Thyroid gland (tissue), 4 donors: ENCODE data around the gene STRIP1. TPM values are rescaled to one million over a fixed set of nuclear protein-coding genes. Genes with fewer than 3 reads are reported as not detected.
A peak's percentile ranks its signal among the peaks of the same experiment; 100 is the strongest.

Source experiments
- DNase-seq, 2 donors: peaks; one replicate each; pipeline ENCODE4 v3.0.0-alpha.2; 2019
- H3K27ac ChIP-seq, 3 donors: fragments of 200-600 bp; sonication (generic); 1 replicate in 2 of 3; 2 replicates in 1 of 3; pipeline ENCODE4 v1.5.1; 2016 to 2019; ENCODE audit warnings: mild to moderate bottlenecking in 1 of 3, moderate library complexity in 1 of 3
- H3K27me3 ChIP-seq: fragments of 200-600 bp; sonication (generic); one replicate; pipeline ENCODE4 v1.5.1; 2019
- H3K36me3 ChIP-seq, 2 donors: fragments of 200-600 bp; sonication (generic); one replicate each; pipeline ENCODE4 v1.5.1; 2016 to 2019
- H3K4me1 ChIP-seq, 2 donors: fragments of 200-600 bp; sonication (generic); one replicate each; pipeline ENCODE4 v1.5.1; 2017 to 2019
- H3K4me3 ChIP-seq, 3 donors: fragments of 200-600 bp; sonication (generic); replicated peaks in 1 of 3; 1 replicate in 2 of 3; 2 replicates in 1 of 3; pipeline ENCODE4 v1.5.1; 2016; ENCODE audit warnings: mild to moderate bottlenecking in 1 of 3
- H3K9me3 ChIP-seq: fragments of 200-600 bp; sonication (generic); one replicate; pipeline ENCODE4 v1.5.1; 2017
- POLR2A ChIP-seq, 2 donors: fragments of 450-650 bp; IDR thresholded peaks; one replicate each; pipeline ENCODE4 v1.6.1; 2017; ENCODE audit warnings: antibody characterized with exemption in 2 of 2, mild to moderate bottlenecking in 2 of 2, moderate library complexity in 1 of 2
- whole genome bisulfite sequencing, 2 donors: methylation state at CpG; one replicate each; pipeline ENCODE4 v1.1.5; 2017; 5-methylcytosine and 5-hydroxymethylcytosine counted together
- intact Hi-C: fragments of 100-400 bp; cut with DNase I; formaldehyde crosslinking; loops from one replicate; pipeline ENCODE4 v1.15.1; 2023
- total RNA-seq, 4 donors: library from RNA; depleted of rRNA; stranded (reverse); fragments of >200 nt; gene quantifications; one replicate each; pipeline ENCODE4 v1.2.3, GENCODE V29; 2016
- TF ChIP-seq, protein P1 (sequence below), 6 experiments: fragments of 200-600 bp in 3 of 6; fragments of 450-650 bp in 3 of 6; sonication (generic) in 3 of 6; IDR thresholded peaks; one replicate each; pipeline ENCODE4 v1.5.1; 2016 to 2019; ENCODE audit warnings: antibody characterized with exemption in 6 of 6, mild to moderate bottlenecking in 2 of 6, inconsistent platforms in 1 of 6, moderate library complexity in 1 of 6

The STRIP1 gene
- total RNA-seq, 4 donors from 2014 or later: 36.2 to 63.4 (median 45.2) TPM

DNA sequence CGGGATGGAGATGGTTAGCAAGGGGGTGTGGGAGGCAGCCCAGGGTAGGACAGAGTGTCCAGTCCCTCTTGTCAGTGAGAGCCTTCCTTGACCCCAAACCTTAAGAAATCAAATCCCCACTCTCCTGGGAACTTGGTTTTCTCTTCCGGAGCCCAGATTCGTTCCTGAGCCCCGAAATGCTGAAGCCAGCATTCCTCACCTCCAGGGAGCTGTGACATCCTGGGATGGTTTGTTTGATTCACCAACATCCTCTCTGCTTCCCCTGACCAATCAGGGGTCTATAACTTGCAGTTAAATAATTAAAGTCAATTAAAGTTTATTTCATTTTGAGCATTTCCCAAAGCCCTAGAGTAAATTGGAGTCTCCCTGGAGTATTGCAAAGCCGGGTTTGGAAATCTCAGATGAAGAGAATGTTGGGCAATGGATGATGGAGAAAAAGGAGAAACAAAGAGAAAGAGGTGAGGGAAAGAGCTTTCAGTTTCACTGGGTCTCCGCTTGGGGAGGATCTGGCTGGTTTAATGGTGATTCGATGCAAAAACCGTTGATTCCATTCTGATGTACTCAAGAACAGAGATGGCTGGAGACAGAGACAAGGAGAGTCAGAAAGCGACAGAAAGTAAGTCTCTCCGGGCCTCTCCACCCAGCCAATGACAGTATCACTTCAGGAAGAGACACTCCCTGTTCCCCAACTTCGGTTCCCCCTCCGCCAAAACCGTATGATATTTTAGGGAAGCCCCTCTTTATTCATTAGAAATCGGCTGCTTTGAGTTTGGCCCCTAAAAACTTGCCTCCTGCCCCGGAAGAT, 48.8 kb downstream of the STRIP1 start:
- Histone ChIP-seq H3K4me1 (peaks cover 11 to 14% of the 10 kb centered on the region in 2 donors), H3K27ac (peak overlapping the region in 1 of 3 donors; percentile 65), H3K9me3 (no peaks in the 10 kb centered on the region), H3K27me3 (peaks cover 19% of the 10 kb centered on the region), H3K36me3 (no peaks in the 10 kb centered on the region), H3K4me3 (peak overlapping the region in 2 of 3 donors; percentile 42 to 51)
- TF ChIP-seq, protein P1, sequence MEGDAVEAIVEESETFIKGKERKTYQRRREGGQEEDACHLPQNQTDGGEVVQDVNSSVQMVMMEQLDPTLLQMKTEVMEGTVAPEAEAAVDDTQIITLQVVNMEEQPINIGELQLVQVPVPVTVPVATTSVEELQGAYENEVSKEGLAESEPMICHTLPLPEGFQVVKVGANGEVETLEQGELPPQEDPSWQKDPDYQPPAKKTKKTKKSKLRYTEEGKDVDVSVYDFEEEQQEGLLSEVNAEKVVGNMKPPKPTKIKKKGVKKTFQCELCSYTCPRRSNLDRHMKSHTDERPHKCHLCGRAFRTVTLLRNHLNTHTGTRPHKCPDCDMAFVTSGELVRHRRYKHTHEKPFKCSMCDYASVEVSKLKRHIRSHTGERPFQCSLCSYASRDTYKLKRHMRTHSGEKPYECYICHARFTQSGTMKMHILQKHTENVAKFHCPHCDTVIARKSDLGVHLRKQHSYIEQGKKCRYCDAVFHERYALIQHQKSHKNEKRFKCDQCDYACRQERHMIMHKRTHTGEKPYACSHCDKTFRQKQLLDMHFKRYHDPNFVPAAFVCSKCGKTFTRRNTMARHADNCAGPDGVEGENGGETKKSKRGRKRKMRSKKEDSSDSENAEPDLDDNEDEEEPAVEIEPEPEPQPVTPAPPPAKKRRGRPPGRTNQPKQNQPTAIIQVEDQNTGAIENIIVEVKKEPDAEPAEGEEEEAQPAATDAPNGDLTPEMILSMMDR (IDR thresholded peaks at IDR 0.05): no peak
- no peak for TF ChIP-seq POLR2A (IDR thresholded peaks at IDR 0.05)
- intact Hi-C loops: no loop called here
- 40 to 41% methylated on average over 15 of the region's 15 CpGs for WGBS, 2 donors
- no peak for DNase-seq

- TF ChIP-seq, protein P1 (IDR thresholded peaks at IDR 0.05): no peak
- no peak for TF ChIP-seq POLR2A (IDR thresholded peaks at IDR 0.05)
- Histone ChIP-seq H3K4me3 (peak overlapping the region in 2 of 3 donors; percentile 42 to 51), H3K4me1 (peaks cover 11 to 14% of the 10 kb centered on the region in 2 donors), H3K36me3 (no peaks in the 10 kb centered on the region), H3K9me3 (no peaks in the 10 kb centered on the region), H3K27ac (peak overlapping the region in 2 of 3 donors; percentile 35 to 65), H3K27me3 (peaks cover 19% of the 10 kb centered on the region)
- WGBS, 2 donors: 10 to 14% methylated on average over 36 to 37 of the region's 37 CpGs
- no peak for DNase-seq
- intact Hi-C loops: no loop called here
Measured at GRCh38 chr1:110083866-110084226, 49.4 kb downstream of the STRIP1 start.

DNA sequence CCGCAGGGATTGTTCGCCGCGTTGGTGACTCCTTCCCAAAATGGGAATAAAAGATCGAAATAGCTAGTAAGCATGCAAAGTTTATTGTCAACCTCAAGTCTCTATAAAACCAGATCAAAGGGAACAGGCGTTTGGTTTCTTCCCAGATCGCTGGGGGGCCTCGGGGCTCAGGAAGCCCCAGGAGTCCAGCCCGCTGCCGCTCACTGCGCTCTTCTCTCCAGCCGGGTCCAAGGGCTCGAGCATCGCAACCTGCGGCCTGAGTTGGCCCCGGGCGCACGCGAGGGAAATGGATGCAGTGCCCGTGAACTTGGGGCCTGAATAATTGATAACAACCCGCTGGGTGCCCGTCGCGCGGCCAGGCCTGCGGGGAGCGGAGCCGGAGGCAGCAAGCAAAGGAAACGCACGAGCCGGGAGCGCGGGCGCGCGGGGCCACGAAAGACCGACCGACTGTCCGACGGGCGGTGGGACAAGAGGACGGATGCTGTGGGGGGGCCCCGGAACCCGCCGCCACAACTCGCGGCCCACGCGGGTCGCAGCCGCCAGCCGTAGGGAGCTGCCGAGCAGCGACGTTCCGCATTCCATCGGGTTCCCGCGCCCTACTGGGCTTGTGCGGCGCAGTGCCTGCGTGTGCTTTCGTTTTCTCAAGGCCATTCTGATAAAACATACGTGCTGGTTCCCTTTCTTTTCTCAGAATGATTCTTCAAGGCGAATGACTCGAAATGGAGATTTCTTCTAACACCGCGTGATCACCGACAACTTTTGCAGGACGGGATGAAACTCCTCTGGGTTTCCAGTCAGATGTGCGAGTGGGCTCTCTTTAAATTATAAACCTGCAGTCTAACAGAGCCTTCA, 50.0 kb downstream of the STRIP1 start:
- intact Hi-C loops: no loop called here
- H3K27me3 ChIP-seq: peaks cover 19% of the 10 kb centered on the region
- 9 to 17% methylated on average over 37 to 52 of the region's 72 CpGs for WGBS, 2 donors
- H3K9me3 ChIP-seq: no peaks in the 10 kb centered on the region
- peak overlapping the region in 2 of 3 donors; percentile 35 to 65 for H3K27ac ChIP-seq
- peaks cover 11 to 14% of the 10 kb centered on the region in 2 donors for H3K4me1 ChIP-seq
- no peak for TF ChIP-seq POLR2A (IDR thresholded peaks at IDR 0.05)
- TF ChIP-seq, protein P1 (IDR thresholded peaks at IDR 0.05): no peak
- H3K36me3 ChIP-seq: no peaks in the 10 kb centered on the region
- H3K4me3 ChIP-seq: peak overlapping the region; percentile 31 to 51 (median 42)
- peak; percentile 32 to 43 for DNase-seq

DNA sequence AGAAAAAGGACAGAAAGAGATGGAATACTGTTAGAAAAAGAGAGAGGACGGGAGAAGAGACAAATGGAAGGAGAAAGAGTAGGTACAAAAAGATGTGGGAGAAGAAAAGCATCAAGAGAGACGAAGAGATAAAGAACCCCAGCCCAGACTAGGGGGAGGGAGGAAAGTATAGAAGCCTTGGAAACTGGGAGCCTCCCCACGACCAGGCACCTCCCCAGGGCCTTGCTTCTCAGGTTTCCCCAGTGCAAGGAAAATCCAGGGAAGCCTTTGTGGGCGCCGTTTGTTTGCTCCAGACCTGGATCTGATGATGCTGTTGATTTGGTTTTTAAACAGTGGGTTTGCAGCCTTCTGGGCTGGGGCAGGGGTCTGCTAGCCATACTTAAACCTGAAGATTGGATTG, 51.2 kb downstream of the STRIP1 start:
- Histone ChIP-seq H3K36me3 (no peaks in the 10 kb centered on the region), H3K27me3 (peaks cover 19% of the 10 kb centered on the region), H3K9me3 (no peaks in the 10 kb centered on the region), H3K4me3 (no peak overlapping the region), H3K27ac (no peak overlapping the region), H3K4me1 (peaks cover 11 to 14% of the 10 kb centered on the region in 2 donors)
- 88 to 89% methylated on average over 5 of the region's 5 CpGs for WGBS, 2 donors
- no peak for DNase-seq
- intact Hi-C loops: no loop called here
- TF ChIP-seq, protein P1 (IDR thresholded peaks at IDR 0.05): no peak
- no peak for TF ChIP-seq POLR2A (IDR thresholded peaks at IDR 0.05)
